Activated CD8-positive, alpha-beta memory T cell treated with anti-CD3 and anti-CD28 coated beads for 4 hours (primary cell): Measurements from ENCODE around the gene IL6R.

ENCODE experiments used
- DNase-seq, 2 donors: peaks; one replicate each; pipeline ENCODE4 v3.0.0-alpha.2; 2020; ENCODE audit warnings: low read depth in 2 of 2

Gene IL6R

DNA sequence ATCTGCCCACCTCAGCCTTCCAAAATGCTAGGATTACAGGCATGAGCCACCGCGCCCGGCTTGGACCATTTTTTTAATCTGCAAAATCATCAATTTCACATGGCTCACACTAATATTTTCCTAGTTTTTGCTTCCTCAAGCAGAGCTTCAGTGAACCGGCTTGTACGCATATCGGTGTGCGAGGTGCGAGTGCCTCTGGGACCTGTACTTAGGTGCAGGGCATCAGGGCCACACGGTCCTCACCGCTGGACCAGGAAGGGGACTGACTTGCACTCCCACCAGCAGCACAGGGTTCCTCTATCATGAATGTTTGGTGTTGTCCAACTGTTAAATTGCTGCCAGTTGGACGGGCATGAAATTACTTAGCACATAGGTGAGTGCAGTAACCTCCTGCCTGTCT is 112.5 kb downstream of the IL6R start:
- DNase-seq, result no peak
